ACC112 (cell line): ENCODE results near the gene DNA2.
"Not testable (repeated sequence)": the region's sequence is repeated elsewhere in the genome, so short reads cannot be mapped to it uniquely, and the experiment has no call there.

Source experiments
- H2AFZ ChIP-seq: fragments of 200-600 bp; sonication (generic); one replicate; pipeline ENCODE4 v1.6.0; 2017; ENCODE audit warnings: antibody characterized with exemption, low read length; ENCODE audit not compliant: unreplicated experiment
- H3K27ac ChIP-seq: fragments of 200-600 bp; sonication (generic); 2 replicates; pipeline ENCODE4 v1.5.1; 2014; ENCODE audit warnings: low read depth, mild to moderate bottlenecking, antibody characterized with exemption, low read length, moderate library complexity
- H3K27me3 ChIP-seq: fragments of 200-600 bp; sonication (generic); 2 replicates; pipeline ENCODE4 v1.6.1; 2014; ENCODE audit warnings: mild to moderate bottlenecking, antibody characterized with exemption, low read length, moderate library complexity, mixed read lengths; ENCODE audit not compliant: insufficient read depth
- H3K36me3 ChIP-seq: fragments of 200-600 bp; sonication (generic); 2 replicates; pipeline ENCODE4 v1.6.1; 2016; ENCODE audit warnings: mild to moderate bottlenecking, antibody characterized with exemption, low read length, moderate library complexity, mixed read lengths; ENCODE audit not compliant: insufficient read depth
- H3K4me1 ChIP-seq: fragments of 200-600 bp; sonication (generic); one replicate; pipeline ENCODE4 v1.6.1; 2016; ENCODE audit warnings: low read length, mixed read lengths; ENCODE audit not compliant: insufficient read depth, unreplicated experiment, control insufficient read depth
- H3K4me3 ChIP-seq: fragments of 200-600 bp; sonication (generic); 2 replicates; pipeline ENCODE4 v1.5.1; 2014; ENCODE audit warnings: mild to moderate bottlenecking, low read depth, low read length
- H3K79me2 ChIP-seq: fragments of 200-600 bp; sonication (generic); one replicate; pipeline ENCODE4 v1.6.0; 2016; ENCODE audit warnings: low read length; ENCODE audit not compliant: control insufficient read depth, unreplicated experiment, insufficient read depth

DNA2 gene

GRCh38 chr10:68471586-68472408, at the start of gene DNA2:
Gene DNA2, minus strand, starts transcription at chr10:68471973. Its CDS starts 109 bp downstream, at chr10:68471864.
- Histone ChIP-seq H3K27me3 (no peaks in the 10 kb centered on the region), H3K27ac (peak within 1 kb of the TSS; percentile 81), H3K79me2 (peaks cover 22% of the 10 kb centered on the region), H3K4me1 (peaks cover 9% of the 10 kb centered on the region), H3K36me3 (peaks cover 3% of the 10 kb centered on the region; the same call in 1 of the 2 replicates), H3K4me3 (peak within 1 kb of the TSS; percentile 86), H2AFZ (peak within 1 kb of the TSS; percentile 90)

GRCh38 chr10:68518609-68519008, 46.8 kb upstream of the DNA2 start:
- not testable (repeated sequence) for H3K27me3 ChIP-seq, H3K27ac ChIP-seq, H3K79me2 ChIP-seq, H3K4me3 ChIP-seq, H3K36me3 ChIP-seq, H2AFZ ChIP-seq
- peaks cover 16% of the 10 kb centered on the region for H3K4me1 ChIP-seq

- Histone ChIP-seq H3K36me3 (no peaks in the 10 kb centered on the region), H3K4me3 (peak overlapping the region; percentile 26; the same call in 1 of the 2 replicates), H3K79me2 (peaks cover 3% of the 10 kb centered on the region), H2AFZ (peak overlapping the region; percentile 61), H3K4me1 (peaks cover 16% of the 10 kb centered on the region), H3K27ac (peak overlapping the region; percentile 68), H3K27me3 (no peaks in the 10 kb centered on the region)
Observed at GRCh38 chr10:68517188-68517587, 45.4 kb upstream of the DNA2 start.

GRCh38 chr10:68516766-68517165, 45.0 kb upstream of the DNA2 start:
- peak overlapping the region; percentile 26; the same call in 1 of the 2 replicates for H3K4me3 ChIP-seq
- peaks cover 3% of the 10 kb centered on the region for H3K79me2 ChIP-seq
- H3K36me3 ChIP-seq = no peaks in the 10 kb centered on the region
- H3K4me1 ChIP-seq = peaks cover 16% of the 10 kb centered on the region
- peak overlapping the region; percentile 68 for H3K27ac ChIP-seq
- H3K27me3 ChIP-seq = no peaks in the 10 kb centered on the region
- H2AFZ ChIP-seq = peak overlapping the region; percentile 61

- H3K4me1 ChIP-seq = peaks cover 16% of the 10 kb centered on the region
- H3K36me3 ChIP-seq, H3K27me3 ChIP-seq, H2AFZ ChIP-seq, H3K79me2 ChIP-seq: not testable (repeated sequence)
- H3K27ac ChIP-seq = peak overlapping the region; percentile 68
- H3K4me3 ChIP-seq = peak overlapping the region; percentile 26; the same call in 1 of the 2 replicates
Observed at GRCh38 chr10:68516216-68516615, 44.4 kb upstream of the DNA2 start.

- no peak overlapping the region for H3K27ac ChIP-seq
- H3K79me2 ChIP-seq = no peaks in the 10 kb centered on the region
- H3K27me3 ChIP-seq = no peaks in the 10 kb centered on the region
- no peak overlapping the region for H2AFZ ChIP-seq
- no peaks in the 10 kb centered on the region for H3K36me3 ChIP-seq
- no peaks in the 10 kb centered on the region for H3K4me1 ChIP-seq
- H3K4me3 ChIP-seq = no peak overlapping the region
Observed at GRCh38 chr10:68508090-68508489, 36.3 kb upstream of the DNA2 start.

- Histone ChIP-seq H3K79me2 (no peaks in the 10 kb centered on the region), H3K4me3 (no peak overlapping the region), H3K27ac (no peak overlapping the region), H3K4me1 (no peaks in the 10 kb centered on the region), H3K27me3 (no peaks in the 10 kb centered on the region), H3K36me3 (no peaks in the 10 kb centered on the region), H2AFZ (no peak overlapping the region)
Observed at GRCh38 chr10:68506411-68506810, 34.6 kb upstream of the DNA2 start.

- H3K36me3 ChIP-seq = peaks cover 3% of the 10 kb centered on the region; the same call in 1 of the 2 replicates
- no peaks in the 10 kb centered on the region for H3K4me1 ChIP-seq
- no peak overlapping the region for H3K4me3 ChIP-seq
- H3K27ac ChIP-seq = no peak overlapping the region
- no peaks in the 10 kb centered on the region for H3K79me2 ChIP-seq
- H3K27me3 ChIP-seq = no peaks in the 10 kb centered on the region
- H2AFZ ChIP-seq = no peak overlapping the region
Observed at GRCh38 chr10:68502846-68503245, 31.1 kb upstream of the DNA2 start.

- Histone ChIP-seq H3K4me1 (no peaks in the 10 kb centered on the region), H3K79me2 (no peaks in the 10 kb centered on the region), H2AFZ (no peak overlapping the region), H3K4me3 (no peak overlapping the region), H3K27me3 (no peaks in the 10 kb centered on the region), H3K36me3 (peaks cover 3% of the 10 kb centered on the region; the same call in 1 of the 2 replicates), H3K27ac (no peak overlapping the region)
Observed at GRCh38 chr10:68501691-68502090, 29.9 kb upstream of the DNA2 start.

GRCh38 chr10:68499544-68499943, 27.8 kb upstream of the DNA2 start:
- H3K27me3 ChIP-seq = no peaks in the 10 kb centered on the region
- peaks cover 3% of the 10 kb centered on the region; the same call in 1 of the 2 replicates for H3K36me3 ChIP-seq
- H3K4me1 ChIP-seq = no peaks in the 10 kb centered on the region
- no peak overlapping the region for H3K4me3 ChIP-seq
- no peak overlapping the region for H3K27ac ChIP-seq
- H3K79me2 ChIP-seq = no peaks in the 10 kb centered on the region
- no peak overlapping the region for H2AFZ ChIP-seq

- H3K79me2 ChIP-seq = no peaks in the 10 kb centered on the region
- no peak overlapping the region for H2AFZ ChIP-seq
- peaks cover 3% of the 10 kb centered on the region; the same call in 1 of the 2 replicates for H3K36me3 ChIP-seq
- H3K4me3 ChIP-seq = no peak overlapping the region
- no peaks in the 10 kb centered on the region for H3K27me3 ChIP-seq
- no peaks in the 10 kb centered on the region for H3K4me1 ChIP-seq
- H3K27ac ChIP-seq = no peak overlapping the region
Observed at GRCh38 chr10:68496072-68496471, 24.3 kb upstream of the DNA2 start.
